NOMO-1 treated with dmso at 0.1 percent for 144 hours (cell line): Measurements from ENCODE around the gene RALGPS1.

Source experiments
- DNase-seq: peaks from one replicate; lab custom pipeline; 2025; ENCODE audit not compliant: unreplicated experiment; lab: John Stamatoyannopoulos, UW

RALGPS1 gene

GRCh38 chr9:127020036-127020801 lies 105.6 kb downstream of the RALGPS1 start:
- no peak for DNase-seq

GRCh38 chr9:127020802-127021078 lies 106.2 kb downstream of the RALGPS1 start:
- no peak for DNase-seq

GRCh38 chr9:127021664-127022363 lies 107.2 kb downstream of the RALGPS1 start:
- no peak for DNase-seq

DNA sequence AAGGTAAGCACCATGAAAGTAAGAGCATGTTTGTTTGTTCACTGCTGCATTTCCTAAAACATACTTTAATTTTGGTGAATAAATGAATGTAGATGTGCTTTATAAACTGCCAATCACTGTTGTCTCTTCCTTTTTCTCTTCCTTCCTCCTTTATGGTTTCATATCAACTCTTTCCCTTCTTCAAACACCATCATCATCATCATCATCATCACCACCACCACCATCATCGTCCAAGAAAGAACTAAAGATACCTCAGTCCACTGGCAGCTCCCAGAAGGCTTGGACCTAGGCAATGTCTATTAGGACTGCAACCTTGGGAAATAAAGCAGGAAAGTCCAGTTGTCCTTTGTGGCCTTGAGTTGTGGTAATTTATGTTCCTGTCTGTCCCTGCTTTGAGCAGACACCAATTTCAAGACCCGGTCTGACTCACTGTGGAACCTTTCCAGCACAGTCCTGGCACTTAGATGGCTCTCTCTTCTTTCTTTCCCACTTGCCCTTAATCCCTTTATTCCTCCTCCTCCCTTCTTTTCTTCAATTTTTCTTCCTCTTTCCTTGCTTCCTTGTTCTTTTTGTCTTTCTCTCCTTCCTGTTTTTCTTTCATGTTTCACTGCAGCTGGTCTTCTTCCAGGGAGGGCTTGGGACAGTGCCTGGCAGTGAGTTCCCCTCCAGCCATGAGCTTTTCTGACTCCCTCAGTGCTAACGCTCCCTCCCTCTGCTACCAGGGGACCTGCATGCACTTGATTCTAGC lies 108.5 kb downstream of the RALGPS1 start:
- DNase-seq, result no peak

- no peak for DNase-seq
Measured at GRCh38 chr9:127025042-127025441, 110.5 kb downstream of the RALGPS1 start.

DNA sequence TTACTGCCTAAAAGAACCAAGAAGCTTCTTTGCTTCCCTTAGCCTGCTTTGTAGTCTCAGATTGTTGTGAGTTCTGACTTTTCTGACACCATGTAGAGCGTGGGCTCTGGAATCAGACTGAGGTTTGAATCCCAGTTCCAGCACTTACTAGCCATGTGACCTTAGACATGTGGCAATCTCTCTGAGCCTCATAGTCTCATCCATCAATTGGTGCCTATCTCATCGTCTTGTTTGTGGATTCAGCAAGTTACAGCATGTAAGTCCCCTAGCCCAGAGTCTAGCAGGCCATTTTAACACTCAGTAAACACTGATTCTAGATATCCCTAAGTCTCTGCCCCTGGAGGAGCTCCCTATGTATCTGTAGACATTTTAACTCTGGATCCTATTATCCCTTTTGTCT lies 113.1 kb downstream of the RALGPS1 start:
- DNase-seq, result no peak

DNA sequence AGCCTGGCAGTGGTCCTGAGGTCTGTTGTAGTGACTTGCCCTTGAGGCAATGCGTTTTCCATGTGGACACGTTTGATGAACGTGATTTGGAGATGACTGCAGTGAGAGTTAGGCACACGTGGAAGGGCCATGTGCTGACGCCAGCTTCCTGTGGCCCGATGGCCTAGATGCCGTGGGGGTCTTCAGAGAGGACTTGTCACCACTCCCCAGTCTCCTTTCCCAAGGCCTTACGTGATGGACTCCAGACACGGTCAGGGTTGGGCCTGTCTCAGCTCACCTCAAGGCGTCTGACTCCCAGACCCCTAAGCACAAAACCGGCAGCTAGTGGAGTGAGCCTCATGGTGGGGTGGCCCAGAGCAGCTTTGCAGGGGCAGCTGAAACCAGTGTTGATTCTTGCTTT lies 115.0 kb downstream of the RALGPS1 start:
- DNase-seq, result no peak

- no peak for DNase-seq
Measured at GRCh38 chr9:127030814-127031740, 116.5 kb downstream of the RALGPS1 start.

GRCh38 chr9:127032256-127032655 lies 117.7 kb downstream of the RALGPS1 start:
- DNase-seq, result no peak

GRCh38 chr9:127033061-127033460 lies 118.5 kb downstream of the RALGPS1 start:
- DNase-seq, result no peak

DNA sequence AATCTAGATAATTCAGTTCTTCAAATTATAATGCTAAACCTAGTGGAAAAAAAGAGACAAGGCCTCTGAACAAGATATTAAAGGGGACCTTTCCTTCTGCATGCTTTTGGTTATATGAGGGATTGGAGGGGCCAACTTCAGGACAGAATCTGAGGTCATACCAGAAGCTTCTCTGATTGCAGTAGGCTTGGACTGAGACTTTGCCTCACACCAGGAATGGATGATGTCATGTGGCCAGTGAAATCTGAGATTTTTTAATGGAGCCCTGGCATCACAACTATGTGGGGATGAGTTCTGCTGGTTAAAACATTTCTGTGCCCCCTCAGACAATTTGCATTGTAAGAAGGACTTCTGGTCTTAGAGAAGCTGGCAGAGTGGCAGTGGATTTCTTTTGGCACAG lies 119.2 kb downstream of the RALGPS1 start:
- no peak for DNase-seq

DNA sequence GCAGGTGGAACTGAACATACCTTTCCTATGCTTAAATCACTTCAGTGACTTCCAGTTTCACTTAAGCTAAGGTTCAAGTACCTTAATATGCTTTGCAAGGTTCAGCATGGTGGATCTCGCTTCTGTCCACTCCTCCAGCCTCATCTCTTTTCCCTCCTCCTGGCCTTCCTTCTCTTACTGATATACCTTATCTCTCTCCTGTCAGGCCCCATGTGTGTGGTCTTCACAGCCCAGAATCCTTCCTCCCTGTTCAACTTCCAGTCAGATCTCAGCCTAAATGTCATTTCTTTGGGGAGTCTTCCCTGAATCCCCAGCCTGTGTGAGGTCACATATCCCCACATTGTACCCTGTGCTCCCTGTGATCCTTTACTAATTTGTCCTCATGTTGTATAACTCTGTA lies 120.1 kb downstream of the RALGPS1 start:
- DNase-seq, result no peak

GRCh38 chr9:127035423-127035822 lies 120.8 kb downstream of the RALGPS1 start:
- no peak for DNase-seq

GRCh38 chr9:127035948-127036347 lies 121.4 kb downstream of the RALGPS1 start:
- DNase-seq, result no peak

- no peak for DNase-seq
Measured at GRCh38 chr9:127036437-127036836, 121.9 kb downstream of the RALGPS1 start.

- DNase-seq, result no peak
Measured at GRCh38 chr9:127038531-127038930, 123.9 kb downstream of the RALGPS1 start.

- DNase-seq, result no peak
Measured at GRCh38 chr9:127039492-127039891, 124.9 kb downstream of the RALGPS1 start.

- no peak for DNase-seq
Measured at GRCh38 chr9:127045148-127045547, 130.6 kb downstream of the RALGPS1 start.

DNA sequence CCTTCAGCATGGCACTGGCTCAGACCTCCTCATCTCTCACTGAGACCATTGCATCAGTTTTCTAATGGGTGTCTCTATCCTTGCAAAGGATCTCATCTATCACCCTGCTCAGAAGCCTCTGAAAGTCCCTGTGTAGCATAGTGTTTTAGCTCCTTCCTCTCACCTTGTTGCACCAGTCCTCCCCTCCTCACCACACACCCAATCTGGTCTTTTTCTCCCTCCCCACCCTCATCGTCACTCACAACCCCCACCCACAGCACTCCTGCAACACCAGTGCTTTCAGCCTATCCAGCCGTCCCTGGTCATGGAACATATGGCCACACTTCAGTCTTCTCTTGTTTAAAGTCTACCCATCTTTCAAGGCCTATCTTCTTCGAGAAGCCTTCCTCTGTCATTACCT lies 133.4 kb downstream of the RALGPS1 start:
- DNase-seq, result no peak

DNA sequence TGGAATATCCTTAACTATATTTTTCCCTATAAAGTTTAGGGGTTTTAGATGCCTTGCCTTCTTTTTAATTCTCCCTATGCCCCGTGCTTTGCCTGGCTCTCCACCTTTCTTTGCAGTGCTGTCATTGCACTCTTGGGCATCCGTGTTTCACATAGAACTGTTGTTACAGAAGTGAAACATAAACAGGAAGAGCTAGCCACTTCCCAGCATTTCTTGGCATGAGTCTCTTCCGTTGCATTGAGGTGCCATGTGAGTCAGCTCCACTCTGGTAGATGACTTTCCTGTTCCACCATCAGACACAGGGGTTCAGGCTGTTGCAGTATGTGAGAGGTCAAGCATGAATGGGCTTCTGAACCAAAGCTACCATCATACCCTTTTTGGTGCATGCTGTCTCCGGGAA lies 134.5 kb downstream of the RALGPS1 start:
- DNase-seq, result peak; percentile 71

DNA sequence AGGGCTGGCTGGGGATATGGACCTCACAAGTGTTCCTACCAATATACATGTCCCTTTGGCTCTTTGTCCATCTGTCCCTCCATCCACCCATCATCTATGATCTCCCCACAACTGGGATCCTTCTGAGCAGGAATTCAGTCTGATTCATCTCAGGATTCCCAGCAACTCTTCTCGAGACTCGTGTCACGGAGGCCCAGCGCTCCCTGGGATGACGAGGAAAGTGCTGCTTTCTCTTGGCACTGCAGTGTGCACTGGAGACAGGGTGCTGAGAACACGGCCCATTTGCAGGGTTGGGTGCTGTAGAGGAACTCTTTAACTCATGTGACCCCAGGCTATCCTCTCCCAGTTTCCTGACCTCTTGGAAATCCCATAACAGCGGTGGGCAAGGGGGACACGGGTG lies 135.0 kb downstream of the RALGPS1 start:
- DNase-seq, result no peak
